MG63 (cell line): ENCODE measurements around the gene C11orf24. TPM values are rescaled to one million over a fixed set of nuclear protein-coding genes. Genes with fewer than 3 reads are reported as not detected.

Experiments
- total RNA-seq: library from RNA; depleted of rRNA; stranded (reverse); fragments of >200 nt; shearing (Covaris generic); gene quantifications from 2 replicates; pipeline ENCODE4 v1.2.3, GENCODE V29; 2014; ENCODE audit warnings: low replicate concordance; rRNA removed

Gene C11orf24
- total RNA-seq, 1 experiment from 2014 or later = 30.3 TPM

Other genes starting within 250 kb of the C11orf24 start
- 218 and 256 TPM in 2 replicates for gene NDUFS8, start 241.3 kb downstream of the C11orf24 start, total RNA-seq
- 26.4 and 36.9 TPM in 2 replicates for gene TCIRG1, start 232.9 kb downstream of the C11orf24 start, total RNA-seq
- gene CHKA, start 150.6 kb downstream of the C11orf24 start, total RNA-seq = 6.8 and 12.9 TPM in 2 replicates
- 4.7 and 13.8 TPM in 2 replicates for gene KMT5B, start 58.7 kb downstream of the C11orf24 start, total RNA-seq
- gene LRP5, start 40.6 kb upstream of the C11orf24 start, total RNA-seq = 16.9 and 23.5 TPM in 2 replicates
- gene PPP6R3, start 188.8 kb upstream of the C11orf24 start, total RNA-seq = 68.5 and 143 TPM in 2 replicates